Colonic mucosa (tissue), 4 donors: Measurements from ENCODE around the gene CCT7. TPM values are rescaled to one million over a fixed set of nuclear protein-coding genes. Genes with fewer than 3 reads are reported as not detected.

Experiments
- DNase-seq: peaks from one replicate; pipeline ENCODE4 v3.0.0-alpha.2; 2020
- H3K27ac ChIP-seq: fragments of 200-600 bp; one replicate; pipeline ENCODE4 v1.8.0; 2021
- H3K27me3 ChIP-seq: fragments of 200-600 bp; one replicate; pipeline ENCODE4 v1.8.0; 2021
- H3K36me3 ChIP-seq: fragments of 200-600 bp; one replicate; pipeline ENCODE4 v1.8.0; 2021
- H3K4me1 ChIP-seq: fragments of 200-600 bp; one replicate; pipeline ENCODE4 v1.8.0; 2021; ENCODE audit warnings: mild to moderate bottlenecking
- H3K4me3 ChIP-seq: fragments of 200-600 bp; one replicate; pipeline ENCODE4 v1.8.0; 2021
- H3K9ac ChIP-seq, 2 donors: one replicate each; pipeline ENCODE4 v1.7.0; 2013; ENCODE audit warnings: control low read depth in 2 of 2, low read depth in 2 of 2, low read length in 2 of 2
- H3K9me3 ChIP-seq: fragments of 200-600 bp; one replicate; pipeline ENCODE4 v1.8.0; 2021
- CTCF ChIP-seq: fragments of 200-600 bp; IDR thresholded peaks from one replicate; pipeline ENCODE4 v1.8.0; 2022; ENCODE audit warnings: antibody characterized with exemption, mild to moderate bottlenecking
- intact Hi-C: fragments of 100-400 bp; cut with DNase I; formaldehyde crosslinking; loops from one replicate; pipeline ENCODE4 v1.14.1; 2022
- total RNA-seq, 2 donors: library from RNA; stranded (reverse); fragmentation: NEBNext Ultra II Directional in 1 of 2; extraction: Animal tissue kit (Norgen Biotek cat#: 25700) in 1 of 2; gene quantifications; one replicate each; pipeline ENCODE4 v1.2.1, GENCODE V29; 2021
- donor health status: healthy.
- donor health status: DM: no; HTN: no; CAD: no.
- donor health status: DM: no; HTN: no; CAD: no.

CCT7 gene
- total RNA-seq, 2 donors from 2014 or later, result 147 to 353 TPM

DNA sequence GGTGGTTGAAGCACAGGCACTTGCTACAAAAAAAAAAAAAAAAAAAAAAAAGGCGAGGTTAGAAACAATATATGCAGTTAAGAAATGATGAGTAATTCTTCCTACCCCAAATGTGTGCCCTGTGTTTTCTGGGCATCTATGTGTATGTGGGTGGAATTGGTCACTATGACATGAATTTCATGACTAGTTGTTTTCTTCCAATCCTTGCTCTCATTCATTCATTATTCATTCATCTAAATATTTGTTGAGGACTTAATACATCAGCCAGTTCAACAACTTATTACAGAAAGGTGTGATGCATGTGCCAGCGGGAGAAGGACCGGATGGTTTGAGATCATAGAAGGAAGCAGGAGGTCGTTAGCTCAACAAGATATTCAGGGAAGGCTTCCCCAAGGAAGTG is 67.5 kb downstream of the CCT7 start:
- no peak for DNase-seq
- Histone ChIP-seq H3K4me3 (no peak overlapping the region), H3K36me3 (no peaks in the 10 kb centered on the region), H3K27me3 (no peaks in the 10 kb centered on the region), H3K4me1 (no peaks in the 10 kb centered on the region), H3K9ac (no peak overlapping the region), H3K27ac (no peak overlapping the region), H3K9me3 (no peaks in the 10 kb centered on the region)
- TF ChIP-seq CTCF, result no peak
- intact Hi-C loops, result no loop called here

Other genes with a start within 250 kb of the CCT7 start
- gene SFXN5, start 162.6 kb upstream of the CCT7 start, total RNA-seq, result 10 to 100 TPM; 16.1 to 26.4 TPM
- 10 to 100 TPM; 17.8 to 33.7 TPM for gene RAB11FIP5, start 121.4 kb upstream of the CCT7 start, total RNA-seq
- gene NOTO, start 31.7 kb upstream of the CCT7 start, total RNA-seq, result not detected
- gene SMYD5, start 20.1 kb upstream of the CCT7 start, total RNA-seq, result 10 to 100 TPM in 1 of 2 donors, 1 to 10 TPM in 1; 9.4 to 18.9 TPM
- 10 to 100 TPM; 36.2 to 47.5 TPM for gene PRADC1, start 1.1 kb upstream of the CCT7 start, total RNA-seq
- 1 to 10 TPM; 2.4 to 2.5 TPM for gene FBXO41, start 50.2 kb downstream of the CCT7 start, total RNA-seq
- not detected for gene EGR4, start 59.2 kb downstream of the CCT7 start, total RNA-seq
- 10 to 100 TPM; 11.7 to 16.6 TPM for gene ALMS1, start 151.5 kb downstream of the CCT7 start, total RNA-seq